ENCODE data around the gene SLC7A6. TPM values are rescaled to one million over a fixed set of nuclear protein-coding genes. Genes with fewer than 3 reads are reported as not detected.
A peak's percentile ranks its signal among the peaks of the same experiment; 100 is the strongest.

The SLC7A6 gene
- total and polyA plus RNA-seq, 2 of the 8 experiments (the other 6 are each of a cell fraction or from before 2014, with no cell fraction given): 28.0 to 37.8 TPM

DNA sequence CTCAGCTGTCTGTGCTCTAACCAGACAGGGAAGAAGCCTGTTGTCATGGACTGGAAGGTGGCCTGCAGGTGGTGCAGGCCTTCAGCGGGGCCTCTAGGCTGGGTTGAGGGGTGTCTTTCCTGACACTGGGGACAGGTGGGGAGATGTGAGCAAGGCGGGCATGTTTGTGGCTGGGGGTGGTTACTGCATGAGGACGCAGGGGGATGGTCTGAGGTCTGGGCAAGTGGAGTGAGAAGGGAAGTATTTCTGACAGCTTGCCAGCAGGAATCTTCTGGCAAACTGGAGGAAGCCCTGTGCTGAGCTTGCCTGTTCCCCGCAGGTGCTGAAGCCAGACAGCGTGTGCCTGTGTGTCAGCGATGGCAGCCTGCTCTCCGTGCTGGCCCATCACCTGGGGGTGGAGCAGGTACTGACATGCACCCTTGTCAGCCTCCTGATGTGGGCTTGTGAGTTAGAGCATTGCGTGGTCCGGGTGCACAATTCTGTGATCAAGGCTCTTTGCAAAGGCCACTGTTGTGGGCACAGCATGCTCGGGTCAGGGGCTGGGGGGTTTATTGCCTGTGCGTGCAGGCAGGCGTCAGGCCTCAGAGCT, 82.7 kb downstream of the SLC7A6 start:
- Histone ChIP-seq H3K4ac (replicated peaks; ENCODE audit: insufficient read length, low read depth, low read length) (no peak overlapping the region), H3K56ac (replicated peaks; ENCODE audit: insufficient read length, low read depth, low read length) (no peak overlapping the region), H3K27me3 (replicated peaks in 1 of 4; ENCODE audit: control insufficient read depth in 3 of 4, extremely low read depth in 1 of 4, insufficient read depth in 3 of 4, low read length in 3 of 4) (no peaks in the 10 kb centered on the region; a peak in 1 of 7 replicates), H3K9me3 (ENCODE audit: insufficient read depth in 2 of 2, low read depth in 1 of 2, low read length in 1 of 2) (no peaks in the 10 kb centered on the region), H3K14ac (ENCODE audit: insufficient read length) (no peak overlapping the region), H3K4me1 (replicated peaks in 1 of 4; ENCODE audit: control insufficient read depth in 3 of 4, insufficient read depth in 4 of 4, low read length in 3 of 4) (no peaks in the 10 kb centered on the region), H3K4me2 (ENCODE audit: insufficient read depth in 1 of 2, low read depth in 2 of 2, low read length in 2 of 2) (no peak overlapping the region), H3K23ac (ENCODE audit: insufficient read length) (no peak overlapping the region), H4K5ac (ENCODE audit: insufficient read length, low read depth, low read length) (no peak overlapping the region), H2BK12ac (ENCODE audit: low read depth, low read length) (no peak overlapping the region), H3K4me3 (ENCODE audit: extremely low read depth in 1 of 4, insufficient read depth in 2 of 4, low read depth in 3 of 4, low read length in 4 of 4) (no peak overlapping the region), H3K36me3 (ENCODE audit: control insufficient read depth in 2 of 4, insufficient read depth in 4 of 4, low read length in 3 of 4) (peaks cover 4 to 37% (median 17%) of the 10 kb centered on the region in 4 experiments; a peak in 6 of 8 replicates), H4K91ac (replicated peaks; ENCODE audit: insufficient read length, low read length) (no peak overlapping the region), H2AFZ (ENCODE audit: low read length) (no peak overlapping the region), H2BK5ac (ENCODE audit: low read depth, low read length) (0 out of 2 replicates have a peak overlapping the region, but pooled peaks have one; percentile 16), H3K79me1 (ENCODE audit: low read depth, low read length) (peaks cover 2% of the 10 kb centered on the region; the same call in 1 of the 2 replicates), H3K79me2 (ENCODE audit: control insufficient read depth in 1 of 2, insufficient read depth in 2 of 2, low read length in 2 of 2) (no peaks in the 10 kb centered on the region), H2BK15ac (ENCODE audit: low read length) (no peak overlapping the region), H3K23me2 (ENCODE audit: low read depth, low read length) (no peaks in the 10 kb centered on the region; the same call in 1 of the 2 replicates), H3K9ac (replicated peaks in 1 of 4; ENCODE audit: extremely low read depth in 1 of 4, low read depth in 3 of 4, low read length in 3 of 4) (no peak overlapping the region), H2BK120ac (replicated peaks; ENCODE audit: low read depth, low read length) (no peak overlapping the region), H3K27ac (ENCODE audit: low read depth, low read length) (no peak overlapping the region), H2BK20ac (ENCODE audit: low read length) (no peak overlapping the region), H4K8ac (ENCODE audit: extremely low read depth, insufficient read depth, low read length) (no peak overlapping the region), H4K20me1 (replicated peaks in 1 of 2; ENCODE audit: control insufficient read depth in 1 of 2, insufficient read depth in 2 of 2, low read length in 2 of 2) (peaks cover 0 to 5% of the 10 kb centered on the region in 2 experiments), H3K18ac (ENCODE audit: extremely low read depth, low read length) (no peak overlapping the region), H2AK5ac (ENCODE audit: low read depth, low read length) (no peak overlapping the region)
- DNase-seq (ENCODE audit: low read depth in 1 of 2, low spot score in 2 of 2) (no peak), FAIRE-seq (no peak)
- no peak for TF ChIP-seq POLR2A (IDR thresholded peaks at IDR 0.05; ENCODE audit: control extremely low read depth in 1 of 2, low read depth in 2 of 2, low read length in 2 of 2)
- ChIA-PET POLR2A (ENCODE audit: partially characterized antibody) (interaction anchor here (1.2 kb wide), 1 partner anchor 9 kb away, joined by 3 read pairs; no protein-coding TSS in a partner anchor), CTCF (ENCODE audit: partially characterized antibody) (interaction anchor here (0.6 to 2.2 kb wide), 5 partner anchors 18 to 171 kb away, joined by 3 to 5 read pairs (median 3); no protein-coding TSS in a partner anchor)
- WGBS, 2 experiments (ENCODE audit: extremely low coverage in 1 of 2, insufficient coverage in 1 of 2, insufficient read length in 1 of 2, insufficient replicate concordance in 2 of 2, low coverage in 1 of 2, low lambda C conversion rate in 2 of 2, missing lambda C conversion rate in 1 of 2): 90% methylated on average over 12 of the region's 12 CpGs; no CpG with 5 or more reads in 1 of the 2 experiments
